HG02571 (cell line): ENCODE measurements around the gene KIF7.
A peak's percentile ranks its signal among the peaks of the same experiment; 100 is the strongest.
"Not testable (repeated sequence)": the region's sequence is repeated elsewhere in the genome, so short reads cannot be mapped to it uniquely, and the experiment has no call there.

Experiments used
- ATAC-seq: cut with Tn5 transposase; IDR thresholded peaks from one replicate; pipeline ENCODE4 v1.9.1; 2021; ENCODE audit warnings: mild to moderate bottlenecking, moderate library complexity; ENCODE audit not compliant: unreplicated experiment

The KIF7 gene

GRCh38 chr15:89654847-89655805 lies at the start of gene KIF7:
Gene KIF7, minus strand, starts transcription at chr15:89655467. Its CDS starts 2,537 bp downstream, at chr15:89652930.
- ATAC-seq: no peak

GRCh38 chr15:89704411-89704810 lies 49.1 kb upstream of the KIF7 start:
- ATAC-seq: no peak

- no peak for ATAC-seq
Measured at GRCh38 chr15:89695198-89695597, 39.9 kb upstream of the KIF7 start.

- no peak for ATAC-seq
Measured at GRCh38 chr15:89693696-89694095, 38.4 kb upstream of the KIF7 start.

- no peak for ATAC-seq
Measured at GRCh38 chr15:89693091-89693490, 37.8 kb upstream of the KIF7 start.

GRCh38 chr15:89690276-89691218 lies 35.3 kb upstream of the KIF7 start, which contains the start of the genes PEX11A and WDR93:
Gene PEX11A, minus strand, starts transcription at chr15:89690754. Its CDS starts 122 bp downstream, at chr15:89690632.
Gene WDR93, plus strand, starts transcription at chr15:89690811. Its CDS starts 10,936 bp downstream, at chr15:89701747.
- ATAC-seq: peak; percentile 93

GRCh38 chr15:89689930-89690275 lies 34.6 kb upstream of the KIF7 start:
- not testable (repeated sequence) for ATAC-seq

- ATAC-seq: no peak
Measured at GRCh38 chr15:89686522-89686921, 31.3 kb upstream of the KIF7 start.

GRCh38 chr15:89685995-89686394 lies 30.7 kb upstream of the KIF7 start:
- no peak for ATAC-seq

GRCh38 chr15:89681146-89681545 lies 25.9 kb upstream of the KIF7 start:
- ATAC-seq: no peak

GRCh38 chr15:89680282-89680873 lies 25.1 kb upstream of the KIF7 start:
- ATAC-seq: no peak

GRCh38 chr15:89679212-89679611 lies 23.9 kb upstream of the KIF7 start, which contains the start of gene PLIN1:
Gene PLIN1, minus strand, starts transcription at chr15:89679367. Its CDS starts 1,878 bp downstream, at chr15:89677489.
- ATAC-seq: no peak

- ATAC-seq: no peak
Measured at GRCh38 chr15:89677381-89677780, 22.1 kb upstream of the KIF7 start.

- ATAC-seq: no peak
Measured at GRCh38 chr15:89675606-89676005, 20.3 kb upstream of the KIF7 start.

GRCh38 chr15:89674526-89674925 lies 19.3 kb upstream of the KIF7 start:
- no peak for ATAC-seq

- ATAC-seq: no peak
Measured at GRCh38 chr15:89673165-89673512, 17.9 kb upstream of the KIF7 start.

GRCh38 chr15:89672221-89673164 lies 17.2 kb upstream of the KIF7 start:
- ATAC-seq: no peak

- ATAC-seq: no peak
Measured at GRCh38 chr15:89671687-89672086, 16.4 kb upstream of the KIF7 start.

GRCh38 chr15:89670971-89671560 lies 15.8 kb upstream of the KIF7 start:
- no peak for ATAC-seq
